Esophagus muscularis mucosa (tissue), 4 donors: ENCODE results near the gene TMEM220. TPM values are rescaled to one million over a fixed set of nuclear protein-coding genes. Genes with fewer than 3 reads are reported as not detected.

ENCODE experiments used
- DNase-seq: peaks from one replicate; pipeline ENCODE4 v3.0.0-alpha.2; 2017; ENCODE audit errors: extremely low spot score
- H3K27ac ChIP-seq, 4 donors: fragments of 200-600 bp; sonication (generic); replicated peaks in 1 of 4; 1 replicate in 3 of 4; 2 replicates in 1 of 4; pipeline ENCODE4 v1.5.1; 2016 to 2019; ENCODE audit warnings: mild to moderate bottlenecking in 1 of 4
- H3K27me3 ChIP-seq, 4 donors: fragments of 200-600 bp; sonication (generic); one replicate each; pipeline versions ENCODE4 v1.5.1 to v1.6.0; 2016 to 2019
- H3K36me3 ChIP-seq, 4 donors: fragments of 200-600 bp; sonication (generic); one replicate each; pipeline ENCODE4 v1.5.1; 2016 to 2019
- H3K4me1 ChIP-seq, 4 donors: fragments of 200-600 bp; sonication (generic); one replicate each; pipeline ENCODE4 v1.5.1; 2016 to 2019
- H3K4me3 ChIP-seq, 4 donors: fragments of 200-600 bp; sonication (generic); 1 replicate in 2 of 4; 2 replicates in 2 of 4; pipeline ENCODE4 v1.5.1; 2016 to 2019; ENCODE audit warnings: mild to moderate bottlenecking in 4 of 4, moderate library complexity in 1 of 4
- H3K9me3 ChIP-seq, 4 donors: fragments of 200-600 bp; sonication (generic); 1 replicate in 3 of 4; 2 replicates in 1 of 4; pipeline ENCODE4 v1.5.1; 2016 to 2019
- CTCF ChIP-seq, 3 experiments: fragments of 200-600 bp in 2 of 3; fragments of 450-650 bp in 1 of 3; sonication (generic) in 2 of 3; IDR thresholded peaks; one replicate each; pipeline ENCODE4 v1.5.1; 2017 to 2019; ENCODE audit warnings: antibody characterized with exemption in 3 of 3, mild to moderate bottlenecking in 2 of 3, moderate library complexity in 1 of 3
- EP300 ChIP-seq: sonication (generic); formaldehyde crosslinking; IDR thresholded peaks from one replicate; pipeline ENCODE4 v1.6.1; 2017; ENCODE audit warnings: antibody characterized with exemption
- POLR2A ChIP-seq: fragments of 450-650 bp; IDR thresholded peaks from one replicate; pipeline ENCODE4 v1.6.1; 2017; ENCODE audit warnings: antibody characterized with exemption, moderate library complexity, mild to moderate bottlenecking, low read depth
- POLR2AphosphoS5 ChIP-seq, 2 donors: sonication (generic); formaldehyde crosslinking; IDR thresholded peaks; one replicate each; pipeline ENCODE4 v1.6.1; 2017; ENCODE audit warnings: antibody characterized with exemption in 2 of 2
- WGBS: methylation state at CpG from one replicate; pipeline ENCODE4 v1.1.5; 2018; 5-methylcytosine and 5-hydroxymethylcytosine counted together
- intact Hi-C: fragments of 100-400 bp; cut with DNase I; formaldehyde crosslinking; loops from one replicate; pipeline ENCODE4 v1.15.1; 2023
- total RNA-seq, 4 donors: library from RNA; depleted of rRNA; stranded (reverse); fragments of >200 nt; gene quantifications; one replicate each; pipeline versions ENCODE4 v1.1.0 to v1.2.1, GENCODE V29; 2016

Gene TMEM220
- total RNA-seq, 4 donors from 2014 or later = 7.5 to 15.4 (median 11.1) TPM

- Histone ChIP-seq H3K36me3 (no peaks in the 10 kb centered on the region), H3K4me1 (peaks cover 4 to 18% (median 8%) of the 10 kb centered on the region in 4 donors), H3K9me3 (no peaks in the 10 kb centered on the region), H3K27me3 (no peaks in the 10 kb centered on the region), H3K27ac (no peak overlapping the region), H3K4me3 (no peak overlapping the region)
- intact Hi-C loops = no loop called here
- 52% methylated on average over 5 of the region's 5 CpGs for WGBS
- DNase-seq = no peak
- TF ChIP-seq EP300 (no peak), POLR2AphosphoS5 (IDR thresholded peaks at IDR 0.05) (no peak), POLR2A (no peak), CTCF (IDR thresholded peaks at IDR 0.05) (no peak)
These were observed 8.9 kb upstream of the TMEM220 start for GRCh38 chr17:10738521-10739258.

GRCh38 chr17:10737736-10738135 lies 7.9 kb upstream of the TMEM220 start:
- peaks cover 0 to 12% (median 4%) of the 10 kb centered on the region in 4 donors for H3K4me1 ChIP-seq
- no peaks in the 10 kb centered on the region for H3K27me3 ChIP-seq
- intact Hi-C loops = loop anchor here (1.0 kb wide), 1 partner anchor 108 kb away; no protein-coding TSS in a partner anchor
- H3K9me3 ChIP-seq = no peaks in the 10 kb centered on the region
- no peak overlapping the region for H3K4me3 ChIP-seq
- 84% methylated on average over 3 of the region's 3 CpGs for WGBS
- H3K36me3 ChIP-seq = no peaks in the 10 kb centered on the region
- no peak overlapping the region for H3K27ac ChIP-seq
- no peak for DNase-seq
- TF ChIP-seq POLR2AphosphoS5 (IDR thresholded peaks at IDR 0.05) (no peak), CTCF (IDR thresholded peaks at IDR 0.05) (no peak), POLR2A (no peak), EP300 (no peak)

- DNase-seq = no peak
- no peaks in the 10 kb centered on the region for H3K36me3 ChIP-seq
- intact Hi-C loops = loop anchor here (1.0 kb wide), 1 partner anchor 108 kb away; no protein-coding TSS in a partner anchor
- TF ChIP-seq POLR2A = no peak
- peak; percentile 73 to 75 (median 74) for TF ChIP-seq CTCF (IDR thresholded peaks at IDR 0.05)
- H3K27ac ChIP-seq = no peak overlapping the region
- no peak overlapping the region for H3K4me3 ChIP-seq
- H3K4me1 ChIP-seq = peaks cover 0 to 12% (median 4%) of the 10 kb centered on the region in 4 donors
- no peaks in the 10 kb centered on the region for H3K9me3 ChIP-seq
- 14% methylated on average over 6 of the region's 6 CpGs for WGBS
- H3K27me3 ChIP-seq = no peaks in the 10 kb centered on the region
These were observed 7.4 kb upstream of the TMEM220 start for GRCh38 chr17:10737168-10737622.

GRCh38 chr17:10735821-10736220 lies 6.0 kb upstream of the TMEM220 start:
- no peak for DNase-seq
- intact Hi-C loops = no loop called here
- no peaks in the 10 kb centered on the region for H3K9me3 ChIP-seq
- peaks cover 4 to 16% (median 8%) of the 10 kb centered on the region in 4 donors for H3K4me1 ChIP-seq
- no peak overlapping the region for H3K4me3 ChIP-seq
- no peaks in the 10 kb centered on the region for H3K27me3 ChIP-seq
- TF ChIP-seq POLR2A (no peak), EP300 (no peak), POLR2AphosphoS5 (IDR thresholded peaks at IDR 0.05) (no peak), CTCF (IDR thresholded peaks at IDR 0.05) (no peak)
- WGBS = 93% methylated on average over 4 of the region's 4 CpGs
- no peaks in the 10 kb centered on the region for H3K36me3 ChIP-seq
- no peak overlapping the region for H3K27ac ChIP-seq
